Activated CD4-positive, CD25-positive, alpha-beta regulatory T cell treated with anti-CD3 and anti-CD28 coated beads, Interleukin-2, amount 50 U/mL, for 72 hours (primary cell): ENCODE data around the gene THRAP3.

ENCODE experiments used
- DNase-seq: peaks from one replicate; pipeline ENCODE4 v3.0.0; 2021

Gene THRAP3

GRCh38 chr1:36303244-36303643 lies 79.0 kb downstream of the THRAP3 start:
- no peak for DNase-seq

- DNase-seq = no peak
These were observed 79.6 kb downstream of the THRAP3 start for GRCh38 chr1:36303650-36304360.

DNA sequence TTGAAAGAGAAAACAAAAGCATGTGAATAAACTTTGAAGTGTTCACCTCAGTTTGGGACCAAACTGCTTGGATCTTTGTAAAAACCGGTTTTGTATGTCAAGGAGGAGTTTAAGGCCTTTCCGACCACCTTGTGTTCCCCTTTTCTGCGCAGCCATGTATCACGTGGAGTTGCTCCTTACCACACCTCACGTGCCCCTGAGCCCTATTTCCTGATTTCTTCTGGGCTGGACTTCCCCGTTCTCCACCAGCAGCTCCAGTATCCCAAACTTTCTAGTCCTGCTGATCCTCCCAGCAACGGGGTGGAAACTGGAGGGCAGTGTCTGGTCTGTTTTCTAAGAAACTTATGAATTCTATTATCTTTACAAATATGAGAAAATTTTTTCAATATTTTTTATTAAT lies 80.3 kb downstream of the THRAP3 start:
- no peak for DNase-seq

- DNase-seq = no peak
These were observed 81.0 kb downstream of the THRAP3 start for GRCh38 chr1:36304970-36305914.

- DNase-seq = no peak
These were observed 81.6 kb downstream of the THRAP3 start for GRCh38 chr1:36305915-36306209.

GRCh38 chr1:36306210-36306901 lies 82.1 kb downstream of the THRAP3 start, which contains the start of gene SH3D21:
Gene SH3D21, plus strand, starts transcription at chr1:36306368. Its CDS starts 53 bp downstream, at chr1:36306421.
- peak; percentile 50 for DNase-seq

DNA sequence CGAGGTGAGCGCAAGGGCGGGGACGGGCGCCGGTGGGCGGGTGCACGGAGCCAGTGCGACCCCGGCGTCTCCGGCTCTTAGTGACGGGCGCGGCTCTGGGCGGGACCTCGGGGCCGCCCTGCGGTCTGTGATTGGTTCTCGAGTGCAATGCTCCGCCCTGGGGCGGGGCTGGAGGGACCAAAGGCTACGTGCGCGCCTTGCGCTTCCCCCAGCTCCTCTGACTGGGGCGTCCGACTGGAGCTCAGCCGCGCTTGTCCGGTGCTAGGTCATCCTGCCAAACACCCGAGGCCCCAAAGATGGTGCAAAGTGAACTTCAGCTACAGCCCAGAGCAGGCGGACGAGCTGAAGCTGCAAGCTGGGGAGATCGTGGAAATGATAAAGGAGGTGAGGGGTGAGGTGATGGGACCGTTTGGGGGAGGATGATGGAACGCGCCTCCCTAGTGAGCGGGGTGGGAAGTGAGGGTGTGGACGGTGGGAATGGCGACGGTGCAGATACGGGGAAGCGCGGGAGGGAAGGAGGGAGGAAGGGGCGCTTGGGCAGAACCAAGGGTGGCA lies 82.7 kb downstream of the THRAP3 start:
- peak; percentile 92 for DNase-seq

DNA sequence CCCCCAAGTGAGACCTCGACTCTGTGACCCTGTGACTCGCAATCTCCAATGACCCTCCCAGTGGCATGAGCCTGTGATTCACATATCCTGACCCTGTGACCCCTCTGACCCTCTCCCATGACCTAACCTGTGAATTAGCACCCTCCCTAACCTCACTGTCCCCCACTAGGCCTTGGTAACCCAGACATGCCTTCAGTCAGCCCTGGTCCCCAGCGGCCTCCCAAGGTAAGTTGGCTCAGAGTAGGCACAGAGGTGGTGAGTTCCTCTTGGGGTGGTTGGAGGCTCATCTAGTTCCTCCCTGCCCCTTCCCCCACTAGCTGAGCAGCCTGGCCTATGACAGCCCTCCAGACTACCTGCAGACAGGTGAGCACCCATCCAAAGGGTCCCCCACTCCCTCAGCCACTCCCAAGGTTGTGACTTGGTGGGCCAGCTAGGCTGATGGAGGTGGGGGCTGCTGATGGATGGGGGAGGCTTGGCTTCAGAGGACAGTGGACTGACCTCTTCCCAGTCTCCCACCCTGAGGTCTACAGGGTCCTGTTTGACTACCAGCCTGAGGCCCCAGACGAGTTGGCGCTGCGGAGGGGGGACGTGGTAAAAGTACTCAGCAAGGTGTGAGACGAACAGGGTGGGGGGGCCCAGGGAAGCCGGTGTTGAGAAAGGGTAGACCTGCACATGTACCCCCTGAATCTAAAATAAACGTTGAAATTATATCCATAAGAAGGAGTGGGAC lies 83.5 kb downstream of the THRAP3 start:
- DNase-seq = no peak

DNA sequence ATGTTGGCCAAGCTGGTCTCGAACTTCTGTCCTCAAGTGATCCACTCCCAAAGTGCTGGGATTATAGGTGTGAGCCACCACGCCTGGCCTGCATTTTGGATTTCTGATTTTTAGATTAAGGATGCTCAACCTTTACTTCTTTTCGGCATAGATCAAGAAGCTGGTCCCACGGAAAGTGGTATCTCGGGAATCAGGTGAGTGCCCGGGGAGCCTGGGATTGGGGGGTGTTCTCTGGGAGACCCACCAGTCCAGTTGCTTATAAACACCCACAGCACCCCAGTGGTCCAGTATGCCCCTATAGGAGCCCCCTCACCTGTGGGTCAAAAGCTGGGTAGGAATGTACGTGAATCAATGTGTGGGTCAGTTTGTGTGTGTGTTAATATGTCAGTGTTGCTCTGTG lies 85.2 kb downstream of the THRAP3 start:
- no peak for DNase-seq

- DNase-seq = no peak
These were observed 96.1 kb downstream of the THRAP3 start for GRCh38 chr1:36320291-36320761.

GRCh38 chr1:36320767-36321118 lies 96.5 kb downstream of the THRAP3 start:
- no peak for DNase-seq

- DNase-seq = no peak
These were observed 97.1 kb downstream of the THRAP3 start for GRCh38 chr1:36321119-36321951.

DNA sequence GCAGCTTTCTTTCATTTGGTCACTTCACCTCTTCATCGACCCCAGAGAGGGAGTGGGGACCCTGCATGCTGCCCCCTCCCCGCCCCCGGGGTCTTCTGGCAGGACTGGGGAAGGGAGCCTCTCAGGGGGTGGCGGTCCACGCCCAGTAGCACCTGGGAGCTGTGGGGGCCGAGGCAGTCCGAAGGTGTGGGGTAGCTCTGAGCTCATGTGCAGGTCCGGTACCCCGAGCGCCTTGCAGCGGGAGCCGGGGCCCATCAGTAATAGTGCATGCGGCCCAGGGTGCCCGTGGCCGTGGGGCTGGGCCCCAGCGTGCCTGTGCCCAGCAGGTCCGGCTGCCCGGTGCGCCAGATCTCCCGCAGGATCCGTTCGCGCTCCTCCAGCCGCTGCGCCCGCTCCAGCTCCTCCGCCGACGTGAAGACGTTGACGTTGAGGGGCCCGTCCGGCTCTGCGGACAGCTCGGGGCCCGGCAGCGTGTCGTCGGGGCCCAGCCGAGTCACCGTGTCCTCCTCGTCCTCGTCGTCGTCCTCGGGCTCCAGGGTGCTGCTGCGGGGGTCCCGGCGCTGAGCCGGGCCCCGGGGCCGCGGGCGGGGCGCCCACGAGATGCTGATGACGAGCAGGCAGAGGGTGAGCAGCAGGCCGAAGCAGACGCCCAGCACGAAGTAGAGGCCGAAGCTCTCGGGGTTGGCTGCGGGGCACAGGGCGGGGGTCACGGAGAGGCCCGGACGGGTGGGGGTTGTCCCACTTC lies 98.0 kb downstream of the THRAP3 start:
- DNase-seq = no peak

GRCh38 chr1:36322786-36323635 lies 98.8 kb downstream of the THRAP3 start:
- peak; percentile 51 for DNase-seq

DNA sequence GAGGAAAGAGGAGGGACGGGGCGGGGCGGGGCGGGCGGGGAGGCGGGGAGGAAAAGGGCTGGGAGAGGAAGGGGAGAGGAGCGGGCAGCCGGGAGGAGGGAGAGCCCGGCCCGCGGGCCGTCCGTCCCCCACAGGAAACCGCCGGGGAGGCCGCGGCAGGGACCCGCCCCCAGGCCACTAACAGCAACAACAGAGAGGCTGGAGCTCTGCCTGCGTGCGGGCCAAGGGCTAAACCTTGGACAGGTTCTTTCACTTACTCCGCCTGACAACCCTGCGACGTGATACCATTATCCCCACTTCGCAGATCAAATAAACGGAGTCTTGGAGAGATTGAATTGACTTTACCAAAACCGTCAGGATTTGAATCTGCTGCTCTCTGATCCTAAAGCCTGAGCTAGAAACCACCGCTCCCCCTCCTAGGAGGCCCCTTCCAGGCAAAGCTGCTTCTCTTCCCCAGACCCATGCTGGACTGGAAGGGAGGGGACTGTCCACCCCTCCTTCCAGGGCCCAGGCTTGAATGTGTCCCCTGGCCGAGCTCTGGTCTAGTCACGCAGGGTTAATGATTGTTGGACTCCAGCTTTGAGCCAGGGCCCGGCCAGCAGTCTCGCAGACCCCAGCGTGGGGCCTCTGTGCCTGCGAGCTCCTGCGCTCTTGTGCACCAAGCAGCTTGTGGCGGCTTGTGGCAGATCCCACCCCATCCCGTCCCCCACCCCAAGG lies 99.6 kb downstream of the THRAP3 start, which contains the start of gene EVA1B:
Gene EVA1B (minus strand): TSS at position 10 of the 717 bp plus-strand sequence. CDS start 608 bp downstream, outside the sequence.
- peak; percentile 62 for DNase-seq

DNA sequence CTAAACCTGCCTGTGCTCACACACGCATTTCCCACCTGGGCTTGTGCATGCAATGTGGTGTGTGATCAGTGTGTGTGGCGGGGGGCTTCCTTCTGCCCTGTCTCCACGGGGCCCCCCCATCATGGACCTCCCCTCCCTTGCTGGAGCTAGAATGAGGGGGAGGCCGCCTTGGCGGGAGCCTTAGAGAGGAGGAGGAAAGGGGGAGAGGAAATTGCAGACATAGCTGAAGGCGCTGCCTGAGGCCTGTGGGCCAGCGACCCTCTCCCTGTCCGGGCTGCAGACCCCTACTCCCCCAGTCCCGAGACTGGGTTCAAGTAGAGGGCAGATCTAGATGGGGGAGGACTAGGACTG lies 100.1 kb downstream of the THRAP3 start:
- DNase-seq = no peak

DNA sequence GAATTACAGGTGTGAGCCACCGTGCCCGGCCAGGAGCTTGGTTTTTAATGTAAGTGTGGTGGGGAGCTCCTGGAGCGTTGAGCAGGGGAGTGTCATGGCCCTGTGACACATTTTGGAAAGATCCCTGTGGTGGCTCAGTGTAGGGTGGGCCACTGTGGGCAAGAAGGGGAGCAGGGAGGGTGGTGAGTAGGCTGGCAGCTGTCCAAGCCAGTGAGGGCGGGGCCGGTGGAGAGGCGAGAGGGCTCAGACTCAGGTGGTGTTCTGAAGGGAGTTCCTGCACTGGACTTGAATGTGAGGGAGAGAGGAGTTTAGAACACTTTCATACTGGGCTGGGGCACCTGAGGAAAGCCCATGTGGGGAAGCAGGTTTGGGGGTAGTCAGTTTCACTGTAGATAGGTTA lies 102.3 kb downstream of the THRAP3 start:
- DNase-seq = no peak

DNA sequence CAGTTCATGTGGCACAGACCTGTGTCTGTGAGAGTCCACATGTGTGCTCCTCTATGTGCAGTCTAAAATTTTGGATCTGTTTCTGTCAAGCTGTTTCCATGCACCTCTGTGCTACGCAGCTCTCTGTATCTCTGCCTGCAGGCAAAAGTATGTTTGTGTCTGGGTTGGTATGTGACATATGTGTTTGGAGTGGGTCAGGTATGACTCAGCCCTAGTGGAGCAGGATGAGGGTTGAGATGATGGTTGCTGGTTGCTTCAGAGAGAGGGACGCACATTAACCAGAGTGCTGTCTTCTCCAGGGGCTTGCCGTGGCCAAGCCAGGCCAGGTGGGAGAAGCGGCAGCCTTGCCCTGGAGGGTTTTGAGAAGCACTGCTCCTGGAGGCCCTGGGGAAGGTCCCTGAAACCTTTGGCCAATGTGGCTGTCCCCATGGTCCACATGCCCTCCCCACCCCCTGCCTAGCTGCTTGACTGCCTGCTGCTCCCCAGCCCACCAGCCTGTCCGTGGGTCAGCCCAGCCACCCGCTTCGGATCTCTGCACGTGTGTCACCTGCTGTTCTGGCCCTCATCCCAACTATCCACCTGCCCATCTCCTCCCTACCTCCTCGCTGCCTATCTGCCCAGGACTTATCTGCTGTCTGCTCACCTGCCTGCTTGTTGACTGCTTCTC lies 103.3 kb downstream of the THRAP3 start:
- no peak for DNase-seq

- DNase-seq = no peak
These were observed 103.8 kb downstream of the THRAP3 start for GRCh38 chr1:36328088-36328480.
